Measurements from ENCODE around the gene RABGAP1.
A peak's percentile ranks its signal among the peaks of the same experiment; 100 is the strongest.
"Not testable (repeated sequence)": the region's sequence is repeated elsewhere in the genome, so short reads cannot be mapped to it uniquely, and the experiment has no call there.

RABGAP1 gene

GRCh38 chr9:122940749-122941581 lies at the start of gene RABGAP1:
RABGAP1 (plus strand) TSS chr9:122941020; CDS start chr9:122957060, 16,040 bp downstream.
- DNase-seq, result peak; percentile 89 to 97

DNA sequence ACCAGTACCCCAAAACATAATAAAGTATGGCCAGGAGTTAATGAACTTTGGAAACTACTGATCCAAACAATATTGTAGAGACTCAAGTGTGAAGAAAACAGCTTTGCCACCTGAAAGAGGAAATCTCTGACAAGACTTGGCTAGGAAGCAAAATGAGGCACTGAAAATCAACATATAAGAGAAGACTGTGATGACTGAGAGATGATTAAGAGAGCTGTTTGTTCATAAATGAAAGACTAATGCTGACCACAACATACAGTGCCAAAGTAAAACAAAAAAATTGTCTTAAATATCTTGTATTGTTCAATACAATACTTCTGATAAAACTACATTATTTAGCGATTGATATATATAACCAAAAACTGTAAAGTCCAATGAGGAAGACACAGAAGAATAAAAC lies 42.9 kb upstream of the RABGAP1 start:
- DNase-seq, result no peak

GRCh38 chr9:122900791-122901190 lies 40.0 kb upstream of the RABGAP1 start:
- DNase-seq, result no peak

DNA sequence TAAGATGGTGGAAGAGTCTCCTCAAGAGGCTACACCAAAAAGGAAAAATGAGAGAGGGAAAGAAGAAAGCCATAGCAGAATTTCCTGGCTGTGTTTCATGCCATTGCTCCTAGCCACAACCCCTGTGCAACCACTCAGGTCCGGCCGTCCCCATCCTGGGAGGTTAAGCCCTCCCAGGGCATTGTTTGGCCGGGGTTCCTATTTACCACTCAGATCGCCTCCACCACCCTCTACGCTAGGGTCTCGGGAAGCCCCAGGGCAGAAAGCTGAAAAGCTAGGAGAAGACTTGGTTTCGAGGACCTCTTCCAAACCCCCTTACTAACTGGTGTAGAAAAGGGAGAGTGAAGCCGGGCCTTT lies 36.4 kb upstream of the RABGAP1 start:
- DNase-seq, result peak; percentile 42 to 45

DNA sequence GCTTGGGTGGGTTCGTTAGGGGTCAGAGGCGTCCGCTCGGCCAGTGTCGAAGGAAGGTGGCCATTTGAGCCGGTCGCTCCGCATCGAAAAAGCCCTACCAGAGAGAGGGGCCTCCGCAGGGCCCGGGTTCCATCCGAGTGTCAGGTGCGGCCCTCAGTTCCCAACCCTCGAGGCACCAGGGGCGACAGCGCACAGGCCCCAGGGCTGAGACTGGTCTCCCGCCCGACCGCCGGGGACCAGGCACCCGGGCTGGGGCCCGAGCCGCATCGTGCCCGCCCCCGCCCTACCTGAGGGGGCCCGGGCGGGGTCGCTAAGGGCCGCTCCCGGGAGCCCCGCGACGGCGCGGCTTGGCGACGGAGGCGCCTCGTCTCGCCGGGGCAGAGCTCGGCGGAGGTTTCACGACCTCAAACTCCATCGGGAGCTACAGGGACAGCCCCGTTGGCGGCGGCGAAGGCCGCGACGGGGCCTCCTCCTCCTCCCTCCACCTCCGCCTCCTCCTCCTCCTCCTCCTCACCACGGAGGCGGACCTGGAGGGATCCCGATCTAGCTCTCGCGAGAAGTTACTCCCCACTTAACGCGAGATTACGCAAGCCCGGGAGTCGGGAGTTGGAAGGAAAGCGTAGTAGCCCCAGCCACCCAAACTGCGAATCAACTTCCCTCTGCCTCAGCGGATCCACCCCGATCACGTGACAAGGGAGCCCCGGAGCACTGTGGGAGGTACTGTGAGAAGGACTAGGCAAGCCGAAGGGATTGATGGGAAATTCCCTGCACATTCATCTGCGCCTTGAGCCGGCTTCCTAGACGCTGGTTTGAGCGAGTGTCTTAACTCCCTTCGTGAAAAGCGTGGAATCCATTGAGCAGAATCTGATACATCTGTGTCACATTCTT lies 35.8 kb upstream of the RABGAP1 start, which contains the start of gene RC3H2:
Gene RC3H2 (minus strand): TSS at position 537 of the 888 bp plus-strand sequence. CDS start 7,850 bp downstream, outside the sequence.
- peak; percentile 98 to 99 for DNase-seq

GRCh38 chr9:122906122-122906521 lies 34.7 kb upstream of the RABGAP1 start:
- DNase-seq, result not testable (repeated sequence)

- DNase-seq, result no peak
These were observed 28.2 kb upstream of the RABGAP1 start for GRCh38 chr9:122912671-122912963.

- DNase-seq, result peak; percentile 73 to 84
These were observed 27.7 kb upstream of the RABGAP1 start, which contains the start of gene ZBTB6 for GRCh38 chr9:122912964-122913673. ZBTB6 (minus strand) TSS chr9:122913323; CDS start chr9:122912072, 1,251 bp downstream.

DNA sequence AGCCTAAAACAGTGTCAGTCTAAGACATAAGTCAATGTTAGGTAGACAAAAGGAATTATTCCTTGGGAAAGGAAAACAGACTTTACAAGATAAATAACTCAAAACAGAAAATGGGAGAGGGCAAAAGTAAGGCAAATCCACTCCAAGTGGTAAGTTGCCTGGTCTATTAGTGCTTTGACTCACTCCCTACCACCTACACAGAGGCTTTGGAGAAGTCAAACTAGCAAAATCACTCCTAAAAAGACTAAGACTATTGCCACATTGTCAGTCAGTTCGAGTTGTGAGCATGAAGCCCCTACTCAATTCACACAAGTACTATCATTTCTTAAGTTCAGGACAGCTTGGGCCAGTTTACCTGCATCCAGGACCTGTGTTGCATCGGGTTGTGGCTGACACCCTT lies 22.5 kb upstream of the RABGAP1 start:
- DNase-seq, result no peak

DNA sequence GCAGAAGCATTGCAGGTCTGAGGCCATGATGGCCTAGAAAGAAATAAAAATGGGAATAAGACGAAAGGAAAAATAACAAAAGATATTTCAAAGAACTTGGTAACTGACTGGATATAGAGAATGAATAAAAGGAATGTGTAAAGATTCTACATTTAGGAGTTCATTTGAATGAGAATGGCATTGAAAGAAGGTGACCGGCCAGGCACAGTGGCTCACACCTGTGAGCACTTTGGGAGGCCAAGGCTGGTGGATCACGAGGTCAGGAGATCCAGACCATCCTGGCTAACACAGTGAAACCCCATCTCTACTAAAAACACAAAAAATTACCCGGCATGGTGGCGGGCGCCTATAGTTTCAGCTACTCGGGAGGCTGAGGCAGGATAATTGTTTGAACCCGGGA lies 18.1 kb upstream of the RABGAP1 start:
- DNase-seq, result no peak

- no peak for DNase-seq
These were observed 16.9 kb upstream of the RABGAP1 start for GRCh38 chr9:122923947-122924346.

DNA sequence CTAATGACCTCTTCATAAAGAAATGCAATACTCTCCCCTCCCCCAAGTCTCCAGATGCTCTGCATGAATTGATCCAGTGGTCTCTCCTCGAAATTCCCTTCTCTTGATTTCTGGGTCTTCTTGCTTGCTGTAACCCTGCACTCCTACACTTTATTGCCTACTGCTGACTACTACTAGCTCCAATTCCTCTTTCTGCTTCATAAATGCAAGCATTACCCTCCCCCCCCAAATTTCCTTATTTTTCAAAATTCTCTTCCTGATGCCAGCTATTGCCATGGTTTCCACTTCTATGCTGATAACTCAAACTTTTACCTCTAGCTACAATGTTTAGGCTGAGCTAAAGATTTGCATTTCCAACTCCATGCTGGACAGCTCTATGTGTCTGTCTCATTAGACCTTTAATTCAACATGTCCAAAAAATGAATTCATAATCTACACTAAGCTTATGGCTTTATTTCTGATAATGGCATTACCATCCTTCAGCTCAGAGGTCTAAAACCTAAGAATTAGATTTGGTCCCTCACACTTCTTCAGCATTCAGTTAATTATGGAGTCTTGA lies 10.9 kb upstream of the RABGAP1 start:
- no peak for DNase-seq

GRCh38 chr9:122930541-122931225 lies 10.1 kb upstream of the RABGAP1 start:
- DNase-seq, result no peak

- DNase-seq, result peak; percentile 91 to 95
These were observed 9.3 kb upstream of the RABGAP1 start, which contains the start of gene ZBTB26 for GRCh38 chr9:122931226-122932121. ZBTB26 (minus strand) TSS chr9:122931512; CDS start chr9:122919934, 11,578 bp downstream.

DNA sequence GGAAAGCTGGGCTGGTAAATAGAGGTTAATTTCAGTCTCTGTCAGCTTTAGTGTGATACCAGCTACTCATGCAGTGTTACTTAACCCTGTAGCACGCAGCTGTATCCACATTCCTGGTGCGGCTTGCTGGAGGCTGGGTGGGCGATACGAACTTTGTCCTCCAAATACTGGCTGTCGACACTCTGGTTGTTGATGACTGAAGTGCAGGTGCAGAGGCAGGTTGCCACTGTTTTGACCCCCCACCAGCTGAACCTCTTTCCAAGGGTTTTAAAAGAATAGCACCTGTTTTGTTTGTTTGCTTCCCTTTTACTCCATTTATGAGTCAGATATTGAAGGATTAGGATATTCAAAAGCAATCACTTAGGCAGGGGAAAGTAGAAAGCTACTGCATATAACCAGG lies 4.4 kb upstream of the RABGAP1 start:
- no peak for DNase-seq

GRCh38 chr9:122936883-122937282 lies 3.9 kb upstream of the RABGAP1 start:
- DNase-seq, result no peak

- no peak for DNase-seq
These were observed 1.2 kb upstream of the RABGAP1 start for GRCh38 chr9:122939601-122940000.

- no peak for DNase-seq
These were observed 419 bp upstream of the RABGAP1 start for GRCh38 chr9:122940454-122940748.

- DNase-seq, result no peak
These were observed 888 bp downstream of the RABGAP1 start for GRCh38 chr9:122941582-122942234.

All from NCI-H526 (cell line).